ENCODE results near the gene SOWAHD.
"Not testable (repeated sequence)": the region's sequence is repeated elsewhere in the genome, so short reads cannot be mapped to it uniquely, and the experiment has no call there.

Gene SOWAHD

DNA sequence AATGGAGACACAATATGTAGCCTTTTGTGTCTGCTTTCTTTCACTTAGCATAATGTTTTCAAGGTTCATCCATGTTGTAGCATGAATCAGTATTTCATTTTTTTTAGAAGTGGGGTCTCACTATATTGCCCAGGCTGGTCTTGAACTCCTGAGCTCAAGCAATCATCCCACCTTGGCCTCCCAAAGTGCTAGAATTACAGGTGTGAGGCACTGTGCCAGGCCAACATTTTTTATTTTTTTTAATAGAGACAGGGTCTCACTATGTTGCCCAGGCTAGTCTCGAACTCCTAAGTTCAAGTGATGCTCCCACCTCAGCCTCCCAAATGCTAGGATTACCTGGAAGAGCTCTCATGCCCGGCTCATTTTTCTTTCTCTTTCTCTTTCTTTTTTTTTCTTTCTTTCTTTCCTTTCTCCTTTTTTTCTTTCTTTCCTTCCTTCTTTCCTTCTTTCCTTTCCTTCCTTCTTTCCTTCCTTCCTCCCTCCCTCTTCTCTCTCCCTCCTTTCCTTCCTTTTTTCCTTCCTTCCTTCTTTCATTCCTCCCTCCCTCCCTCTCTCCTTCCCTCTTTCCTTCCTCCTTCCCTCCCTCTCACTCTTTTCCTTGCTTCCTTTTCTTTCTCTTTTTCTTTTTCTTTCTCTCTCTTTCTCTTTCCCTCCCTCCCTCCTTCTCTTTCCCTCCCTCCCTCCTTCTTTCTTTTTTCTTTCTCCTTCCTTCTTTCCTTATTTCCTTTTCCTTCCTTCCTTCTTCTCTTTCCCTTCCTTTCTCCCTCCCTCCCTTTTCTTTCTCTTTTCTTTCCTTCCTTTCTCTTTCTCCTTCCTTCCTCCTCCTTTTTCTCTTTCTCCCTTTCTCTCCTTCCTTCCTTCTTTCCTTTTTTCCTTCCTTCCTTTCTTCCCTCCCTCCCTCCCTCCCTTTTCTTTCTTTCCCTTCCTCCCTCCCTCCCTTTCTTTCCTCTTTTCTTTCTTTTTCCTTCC is 43.1 kb downstream of the SOWAHD start:
- no peak for DNase-seq
- intact Hi-C loops (cut with DNase I), result no loop called here

DNA sequence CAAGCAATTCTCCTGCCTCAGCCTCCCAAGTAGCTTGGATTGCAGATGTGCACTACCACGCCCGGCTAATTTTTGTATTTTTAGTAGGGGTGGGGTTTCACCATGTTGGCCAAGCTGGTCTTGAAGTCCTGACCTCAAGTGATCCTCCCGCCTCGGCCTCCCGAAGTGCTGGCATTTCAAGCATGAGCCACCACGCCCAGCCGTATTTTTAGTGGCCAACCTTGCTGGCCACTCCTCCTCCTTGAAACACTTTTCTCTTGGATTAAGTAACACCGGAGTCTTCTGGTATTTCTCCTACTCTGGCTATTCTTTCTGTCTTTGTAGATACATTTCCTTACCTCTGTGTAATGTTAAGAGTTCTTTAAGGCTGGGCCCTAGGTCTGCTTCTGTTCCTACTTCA is 44.2 kb downstream of the SOWAHD start:
- no peak for DNase-seq

DNA sequence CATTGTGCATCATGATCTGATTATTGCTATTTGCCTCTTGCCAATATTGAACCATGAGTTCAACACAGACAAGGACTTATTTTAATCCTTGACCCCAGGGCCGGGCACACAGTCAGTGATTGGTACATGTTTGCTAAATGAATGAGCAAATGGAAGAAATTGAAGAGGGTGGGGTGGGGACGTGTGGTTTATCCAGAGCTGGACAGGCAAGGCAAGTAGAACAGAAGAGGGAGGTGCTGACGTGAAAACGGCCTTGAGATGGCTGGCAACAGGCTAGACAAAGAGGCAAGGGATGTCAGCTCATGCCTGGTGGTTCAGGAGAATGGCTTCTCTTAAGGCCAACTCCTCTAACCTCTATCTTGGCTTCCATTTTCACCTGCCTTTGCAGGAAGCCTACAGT is 50.1 kb downstream of the SOWAHD start:
- DNase-seq; intact Hi-C loops (cut with DNase I): not testable (repeated sequence)

More for the DNA sequence above, 44.2 kb downstream of the SOWAHD start:
- intact Hi-C loops (cut with DNase I), result no loop called here

DNA sequence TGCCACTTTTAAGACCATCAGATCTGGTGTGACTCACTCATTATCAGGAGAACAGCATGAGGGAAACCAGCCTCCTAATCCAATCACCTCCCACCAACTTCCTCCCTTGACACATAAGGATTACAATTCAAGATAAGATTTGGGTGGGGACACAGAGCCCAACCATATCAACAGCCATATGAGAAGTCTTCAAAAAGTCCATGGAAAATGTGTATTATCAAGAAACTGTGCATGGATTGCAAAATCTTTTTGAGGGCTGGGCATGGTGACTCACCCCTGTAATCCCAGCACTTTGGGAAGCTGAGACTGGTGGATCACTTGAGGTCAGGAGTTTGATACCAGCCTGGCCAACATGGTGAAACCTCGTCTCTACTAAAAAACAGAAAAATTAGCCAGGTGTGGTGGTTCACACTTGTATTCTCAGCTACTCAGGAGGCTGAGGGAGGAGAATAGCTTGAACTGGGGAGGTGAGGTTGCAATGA is 50.8 kb downstream of the SOWAHD start:
- intact Hi-C loops (cut with DNase I), result no loop called here
- no peak for DNase-seq
